Measurements from ENCODE around the gene TPCN2. TPM values are rescaled to one million over a fixed set of nuclear protein-coding genes. Genes with fewer than 3 reads are reported as not detected.

Gene TPCN2
- total RNA-seq, 1 donor from 2014 or later = 17.1 TPM

GRCh38 chr11:69037074-69037473 lies 11.7 kb upstream of the TPCN2 start:
- no peak for DNase-seq (ENCODE audit: low spot score)

- DNase-seq (ENCODE audit: low spot score) = no peak
These were observed 11.2 kb upstream of the TPCN2 start for GRCh38 chr11:69037544-69037943.

GRCh38 chr11:69039501-69039900 lies 9.2 kb upstream of the TPCN2 start:
- DNase-seq (ENCODE audit: low spot score) = no peak

- DNase-seq (ENCODE audit: low spot score) = no peak
These were observed 8.7 kb upstream of the TPCN2 start for GRCh38 chr11:69040051-69040450.

GRCh38 chr11:69040581-69041260 lies 8.0 kb upstream of the TPCN2 start:
- no peak for DNase-seq (ENCODE audit: low spot score)

- DNase-seq (ENCODE audit: low spot score) = no peak
These were observed 7.2 kb upstream of the TPCN2 start for GRCh38 chr11:69041516-69041915.

GRCh38 chr11:69044111-69045013 lies 4.4 kb upstream of the TPCN2 start:
- DNase-seq (ENCODE audit: low spot score) = no peak

GRCh38 chr11:69048031-69048693 lies 570 bp upstream of the TPCN2 start:
- DNase-seq (ENCODE audit: low spot score) = no peak

GRCh38 chr11:69049490-69049867 lies 747 bp downstream of the TPCN2 start:
- DNase-seq (ENCODE audit: low spot score) = no peak

- DNase-seq (ENCODE audit: low spot score) = no peak
These were observed 2.1 kb downstream of the TPCN2 start for GRCh38 chr11:69050592-69051380.

- DNase-seq (ENCODE audit: low spot score) = no peak
These were observed 2.9 kb downstream of the TPCN2 start for GRCh38 chr11:69051381-69052342.

GRCh38 chr11:69052343-69053168 lies 3.8 kb downstream of the TPCN2 start:
- no peak for DNase-seq (ENCODE audit: low spot score)

GRCh38 chr11:69053169-69053477 lies 4.4 kb downstream of the TPCN2 start:
- DNase-seq (ENCODE audit: low spot score) = no peak

GRCh38 chr11:69053546-69054396 lies 5.0 kb downstream of the TPCN2 start:
- no peak for DNase-seq (ENCODE audit: low spot score)

GRCh38 chr11:69054397-69055211 lies 5.9 kb downstream of the TPCN2 start:
- DNase-seq (ENCODE audit: low spot score) = no peak

- no peak for DNase-seq (ENCODE audit: low spot score)
These were observed 6.5 kb downstream of the TPCN2 start for GRCh38 chr11:69055212-69055586.

All from mesenteric fat pad (tissue), 1 donor.